Measurements from ENCODE around the gene CAV3. TPM values are rescaled to one million over a fixed set of nuclear protein-coding genes. Genes with fewer than 3 reads are reported as not detected.

CAV3 gene
- total and polyA plus RNA-seq, 2 experiments from 2014 or later = not detected

GRCh38 chr3:8769088-8769822 lies 35.7 kb downstream of the CAV3 start, which contains the start of gene OXTR:
Gene OXTR, minus strand, starts transcription at chr3:8769613. Its CDS starts 1,426 bp downstream, at chr3:8768187.
- H3K36me3 ChIP-seq (ENCODE audit: insufficient read depth) = no peaks in the 10 kb centered on the region
- Mint-ChIP-seq H3K4me1 (peaks cover 31% of the 10 kb centered on the region), H3K27ac (no peak within 1 kb of the TSS), H3K27me3 (ENCODE audit: insufficient read depth, low read depth, poor library complexity) (peaks cover 46% of the 10 kb centered on the region), H3K9me3 (no peaks in the 10 kb centered on the region), H3K4me3 (peak within 1 kb of the TSS; percentile 69), H3K36me3 (ENCODE audit: low read depth) (no peaks in the 10 kb centered on the region)
- ATAC-seq (peak; percentile 90), DNase-seq (ENCODE audit: low spot score) (peak; percentile 92)
- H2AFZ ChIP-seq = peak within 1 kb of the TSS; percentile 94
- peaks cover 21% of the 10 kb centered on the region for H3K4me1 ChIP-seq (ENCODE audit: insufficient read depth)
- H4K20me1 ChIP-seq (replicated peaks; ENCODE audit: insufficient read depth) = no peaks in the 10 kb centered on the region
- peak within 1 kb of the TSS; percentile 90 for H3K4me2 ChIP-seq
- peaks cover 37% of the 10 kb centered on the region for H3K27me3 ChIP-seq (ENCODE audit: insufficient read depth)
- H3K4me3 ChIP-seq = peak within 1 kb of the TSS; percentile 62
- H3F3A ChIP-seq (replicated peaks; ENCODE audit: low read depth) = peaks cover 9% of the 10 kb centered on the region; the same call in 1 of the 2 replicates
- peak within 1 kb of the TSS; percentile 45; the same call in 1 of the 2 replicates for H3K27ac ChIP-seq (ENCODE audit: low read depth)
- H3K9me2 ChIP-seq (ENCODE audit: insufficient read depth) = 0 out of 2 replicates have a peak, but pooled peaks cover 9% of the 10 kb centered on the region
- peak; percentile 93 to 94 for TF ChIP-seq CTCF (conservative IDR thresholded peaks at IDR 0.05; ENCODE audit: low read depth in 2 of 2)
- no peak for TF ChIP-seq ZNF462 (CRISPR knock-in tag; IDR thresholded peaks at IDR 0.05)
- no peak for TF ChIP-seq ZNF114 (CRISPR knock-in tag; IDR thresholded peaks at IDR 0.05)
- 0 out of 2 replicates have a peak, but pooled peaks have one; percentile 21 for TF ChIP-seq CREB1 (CRISPR knock-in tag; IDR thresholded peaks at IDR 0.05; ENCODE audit: low read depth)
- no peaks in the 10 kb centered on the region for H3K79me2 ChIP-seq (replicated peaks; ENCODE audit: insufficient read depth)

All from GM23338 (cell line).